Measurements from ENCODE around the gene MTERF4.
"Not testable (repeated sequence)": the region's sequence is repeated elsewhere in the genome, so short reads cannot be mapped to it uniquely, and the experiment has no call there.

Gene MTERF4

DNA sequence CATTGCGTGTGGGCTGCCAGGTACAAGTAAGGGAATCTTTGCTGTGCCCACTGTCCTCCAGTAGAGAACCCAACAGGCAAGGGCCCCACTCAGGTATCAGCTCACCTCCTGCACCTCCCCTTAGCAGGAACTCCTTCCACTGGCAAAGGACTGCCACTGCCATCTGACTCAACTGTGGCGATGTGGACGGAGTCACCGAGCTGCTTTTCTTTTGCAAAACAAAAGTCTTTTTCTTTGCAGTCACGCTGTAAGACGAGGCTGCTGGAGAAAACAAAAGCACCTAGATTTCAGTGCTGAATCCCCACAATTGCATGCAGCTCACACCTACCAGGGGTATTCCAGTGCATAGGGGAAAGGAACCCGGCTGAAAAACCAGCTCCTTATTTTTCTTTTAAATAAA is 7.9 kb downstream of the MTERF4 start:
- H3K9me3 Mint-ChIP-seq = no peaks in the 10 kb centered on the region
- peaks cover 64% of the 10 kb centered on the region for H3K4me1 Mint-ChIP-seq (ENCODE audit: low read depth)
- H3K27ac Mint-ChIP-seq = peak overlapping the region; percentile 98
- H3K36me3 Mint-ChIP-seq (ENCODE audit: low read depth) = peaks cover 96% of the 10 kb centered on the region
- H3K4me3 Mint-ChIP-seq = no peak overlapping the region
- DNase-seq = no peak
- H3K27me3 Mint-ChIP-seq = no peaks in the 10 kb centered on the region

DNA sequence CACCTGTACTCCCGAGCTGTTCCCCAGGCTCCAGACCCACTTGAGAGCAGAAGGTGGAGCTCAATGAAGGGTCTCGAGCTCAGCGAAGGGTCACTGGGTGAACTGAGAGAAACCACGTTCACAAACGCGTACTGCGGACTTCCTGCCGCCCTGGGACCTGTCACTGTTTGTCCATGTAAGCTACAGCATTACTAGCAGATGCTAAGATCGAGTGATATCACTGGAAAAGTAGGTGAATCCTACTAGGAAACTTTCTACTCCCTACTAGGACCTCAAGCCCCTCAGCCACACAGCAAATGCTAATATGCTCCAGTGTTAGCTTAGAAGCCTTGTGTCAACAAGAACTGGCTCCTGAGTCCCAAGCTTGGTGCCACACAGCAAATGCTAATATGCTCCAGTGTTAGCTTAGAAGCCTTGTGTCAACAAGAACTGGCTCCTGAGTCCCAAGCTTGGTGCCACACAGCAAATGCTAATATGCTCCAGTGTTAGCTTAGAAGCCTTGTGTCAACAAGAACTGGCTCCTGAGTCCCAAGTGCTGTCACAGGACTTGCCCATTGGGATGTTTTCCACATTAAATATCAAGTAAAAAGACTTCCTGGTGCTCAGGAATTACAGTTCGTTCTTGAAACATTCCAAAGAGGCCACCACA is 8.8 kb downstream of the MTERF4 start:
- H3K27me3 Mint-ChIP-seq, H3K4me3 Mint-ChIP-seq, DNase-seq, H3K9me3 Mint-ChIP-seq: not testable (repeated sequence)
- Mint-ChIP-seq H3K27ac (peak overlapping the region; percentile 38), H3K4me1 (ENCODE audit: low read depth) (peaks cover 55% of the 10 kb centered on the region), H3K36me3 (ENCODE audit: low read depth) (peaks cover 96% of the 10 kb centered on the region)

DNA sequence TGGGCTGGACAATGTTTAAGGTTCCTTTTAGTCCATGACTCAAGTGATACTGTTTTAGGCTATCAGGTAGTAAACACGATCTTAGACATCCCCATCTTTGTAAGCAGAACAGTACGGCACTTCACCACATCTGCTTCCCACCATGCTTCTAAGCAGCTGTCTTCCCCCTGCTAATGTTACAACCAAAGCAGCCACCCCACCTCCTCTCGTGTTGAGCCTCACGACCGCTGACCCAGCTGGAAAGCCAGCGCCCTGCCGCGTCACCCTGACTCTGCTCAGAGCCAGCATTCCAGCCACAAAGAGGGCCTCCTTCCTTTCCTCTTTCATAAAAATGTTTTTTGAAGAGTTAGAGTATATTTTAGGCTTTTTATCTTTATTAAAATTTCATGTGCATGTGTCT is 9.4 kb downstream of the MTERF4 start:
- DNase-seq = no peak
- H3K27me3 Mint-ChIP-seq = no peaks in the 10 kb centered on the region
- no peak overlapping the region for H3K4me3 Mint-ChIP-seq
- H3K4me1 Mint-ChIP-seq (ENCODE audit: low read depth) = peaks cover 51% of the 10 kb centered on the region
- no peaks in the 10 kb centered on the region for H3K9me3 Mint-ChIP-seq
- peak overlapping the region; percentile 38 for H3K27ac Mint-ChIP-seq
- peaks cover 96% of the 10 kb centered on the region for H3K36me3 Mint-ChIP-seq (ENCODE audit: low read depth)

- DNase-seq = peak; percentile 18
- peak overlapping the region; percentile 61 for H3K27ac Mint-ChIP-seq
- H3K4me1 Mint-ChIP-seq (ENCODE audit: low read depth) = peaks cover 43% of the 10 kb centered on the region
- H3K4me3 Mint-ChIP-seq = no peak overlapping the region
- no peaks in the 10 kb centered on the region for H3K9me3 Mint-ChIP-seq
- peaks cover 96% of the 10 kb centered on the region for H3K36me3 Mint-ChIP-seq (ENCODE audit: low read depth)
- no peaks in the 10 kb centered on the region for H3K27me3 Mint-ChIP-seq
Observed at GRCh38 chr2:241091734-241092445, 10.2 kb downstream of the MTERF4 start.

GRCh38 chr2:241091201-241091600 is 10.9 kb downstream of the MTERF4 start:
- H3K4me3 Mint-ChIP-seq = no peak overlapping the region
- peaks cover 96% of the 10 kb centered on the region for H3K36me3 Mint-ChIP-seq (ENCODE audit: low read depth)
- peak overlapping the region; percentile 80 for H3K27ac Mint-ChIP-seq
- peaks cover 3% of the 10 kb centered on the region for H3K9me3 Mint-ChIP-seq
- H3K4me1 Mint-ChIP-seq (ENCODE audit: low read depth) = peaks cover 36% of the 10 kb centered on the region
- DNase-seq = peak; percentile 20
- no peaks in the 10 kb centered on the region for H3K27me3 Mint-ChIP-seq

GRCh38 chr2:241088791-241089732 is 13.0 kb downstream of the MTERF4 start:
- peaks cover 95% of the 10 kb centered on the region for H3K36me3 Mint-ChIP-seq (ENCODE audit: low read depth)
- peaks cover 19% of the 10 kb centered on the region for H3K4me1 Mint-ChIP-seq (ENCODE audit: low read depth)
- no peaks in the 10 kb centered on the region for H3K27me3 Mint-ChIP-seq
- peak; percentile 14 for DNase-seq
- H3K9me3 Mint-ChIP-seq = peaks cover 7% of the 10 kb centered on the region
- H3K4me3 Mint-ChIP-seq = no peak overlapping the region
- peak overlapping the region; percentile 71 for H3K27ac Mint-ChIP-seq

GRCh38 chr2:241088376-241088775 is 13.7 kb downstream of the MTERF4 start:
- Mint-ChIP-seq H3K4me3 (no peak overlapping the region), H3K27ac (peak overlapping the region; percentile 71), H3K4me1 (ENCODE audit: low read depth) (peaks cover 15% of the 10 kb centered on the region), H3K27me3 (no peaks in the 10 kb centered on the region), H3K9me3 (peaks cover 7% of the 10 kb centered on the region), H3K36me3 (ENCODE audit: low read depth) (peaks cover 93% of the 10 kb centered on the region)
- DNase-seq = peak; percentile 13

DNA sequence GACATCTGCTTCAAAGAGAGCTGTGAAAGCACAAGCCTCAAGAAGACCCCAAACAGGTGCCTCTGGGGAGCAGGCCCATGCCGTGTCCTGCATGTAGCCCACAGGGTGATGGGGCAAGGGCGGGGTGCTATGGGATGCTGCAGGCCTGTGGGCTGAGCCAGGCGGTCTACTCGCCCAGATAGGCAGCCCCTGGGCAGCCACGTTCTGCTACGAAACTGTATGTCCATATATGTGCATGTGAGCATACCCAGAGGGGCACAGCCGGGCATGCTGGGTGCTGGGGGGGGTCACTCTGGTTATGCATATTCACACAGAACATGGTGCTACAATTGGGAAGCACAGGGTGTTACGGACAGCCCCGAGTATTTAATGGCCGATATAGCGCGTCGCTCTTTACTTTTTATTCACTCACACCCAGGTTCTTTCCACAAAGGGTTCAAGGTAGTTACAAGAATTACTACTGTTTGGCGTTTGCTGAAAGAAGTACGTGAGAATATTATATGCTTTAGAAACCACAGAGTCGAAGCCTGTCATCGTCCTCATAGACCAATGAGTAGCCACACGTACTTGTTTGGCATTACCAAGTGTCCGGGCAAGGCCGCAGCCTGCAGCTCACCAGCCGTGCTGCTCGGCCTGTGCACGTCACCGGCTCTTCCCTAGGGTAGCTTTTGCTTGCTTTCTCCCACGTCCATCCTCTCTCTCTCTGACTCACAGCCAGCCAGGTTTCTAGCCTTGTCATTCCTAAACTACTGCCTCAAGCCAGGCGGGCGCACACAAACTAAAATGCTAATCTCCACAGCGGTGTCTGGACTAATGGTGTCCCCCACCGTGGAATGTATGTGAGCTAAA is 14.4 kb downstream of the MTERF4 start:
- H3K27me3 Mint-ChIP-seq = no peaks in the 10 kb centered on the region
- H3K4me3 Mint-ChIP-seq = no peak overlapping the region
- peaks cover 14% of the 10 kb centered on the region for H3K4me1 Mint-ChIP-seq (ENCODE audit: low read depth)
- H3K27ac Mint-ChIP-seq = peak overlapping the region; percentile 7
- peaks cover 90% of the 10 kb centered on the region for H3K36me3 Mint-ChIP-seq (ENCODE audit: low read depth)
- peaks cover 7% of the 10 kb centered on the region for H3K9me3 Mint-ChIP-seq
- DNase-seq = no peak

- Mint-ChIP-seq H3K36me3 (ENCODE audit: low read depth) (peaks cover 69% of the 10 kb centered on the region), H3K27me3 (no peaks in the 10 kb centered on the region), H3K4me3 (no peak overlapping the region), H3K4me1 (ENCODE audit: low read depth) (peaks cover 7% of the 10 kb centered on the region), H3K9me3 (peaks cover 7% of the 10 kb centered on the region), H3K27ac (no peak overlapping the region)
- no peak for DNase-seq
Observed at GRCh38 chr2:241084856-241085444, 17.1 kb downstream of the MTERF4 start.

DNA sequence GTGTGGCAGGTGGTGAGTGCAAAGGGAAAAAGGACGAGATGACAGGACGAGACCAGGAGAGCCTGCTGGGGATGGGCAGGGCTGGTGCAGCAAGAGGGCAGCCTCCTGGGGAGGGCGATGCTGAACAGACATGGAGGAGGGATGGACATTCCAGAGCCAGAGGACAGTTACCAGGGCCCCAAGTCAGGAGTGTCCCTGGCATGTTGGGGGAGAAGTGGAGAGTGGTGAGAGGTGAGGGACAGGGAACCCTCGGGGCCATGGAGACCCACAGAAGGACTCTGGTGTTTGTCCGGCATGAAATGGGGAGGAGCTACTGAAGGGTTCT is 19.0 kb downstream of the MTERF4 start:
- Mint-ChIP-seq H3K4me3 (no peak overlapping the region), H3K27ac (peak overlapping the region; percentile 56), H3K9me3 (peaks cover 7% of the 10 kb centered on the region), H3K4me1 (ENCODE audit: low read depth) (peaks cover 5% of the 10 kb centered on the region), H3K27me3 (no peaks in the 10 kb centered on the region), H3K36me3 (ENCODE audit: low read depth) (peaks cover 51% of the 10 kb centered on the region)
- DNase-seq = no peak

DNA sequence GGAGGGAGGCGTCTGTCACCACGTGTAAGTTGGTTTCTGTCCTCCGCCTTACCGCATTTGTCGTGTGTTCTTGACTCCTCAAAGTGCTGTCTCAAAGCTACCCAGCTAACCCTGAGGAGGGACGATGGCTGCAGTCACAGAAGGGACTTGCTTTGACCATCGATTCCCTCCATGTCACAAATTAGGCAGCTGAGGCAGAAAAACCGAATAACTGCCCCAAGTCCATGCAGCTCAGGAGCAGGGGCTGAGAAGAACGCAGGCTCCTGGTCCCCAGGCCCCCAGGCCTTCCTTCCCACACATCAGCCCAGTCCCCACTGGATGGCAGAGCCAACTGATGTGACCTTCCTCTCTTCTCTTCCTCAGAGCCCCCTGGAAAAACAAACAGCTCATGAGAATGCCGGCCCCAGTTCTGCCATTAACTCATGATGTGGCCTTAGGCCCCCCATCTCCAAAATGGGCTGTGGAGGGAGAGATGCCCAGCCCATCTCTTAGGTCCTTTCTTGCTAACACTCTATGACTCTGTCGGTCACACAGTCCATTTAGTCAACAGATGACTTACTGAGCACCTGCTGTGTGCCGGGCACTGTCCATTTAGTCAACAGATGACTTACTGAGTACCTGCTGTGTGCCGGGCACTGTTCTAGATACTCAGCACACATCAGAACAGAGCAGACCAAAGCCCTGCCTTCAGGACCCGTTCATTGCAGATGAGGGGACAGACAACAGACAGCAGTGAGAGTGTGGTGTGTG is 19.6 kb downstream of the MTERF4 start:
- Mint-ChIP-seq H3K9me3 (peaks cover 7% of the 10 kb centered on the region), H3K36me3 (ENCODE audit: low read depth) (peaks cover 47% of the 10 kb centered on the region), H3K27me3 (no peaks in the 10 kb centered on the region), H3K27ac (peak overlapping the region; percentile 56), H3K4me3 (no peak overlapping the region), H3K4me1 (ENCODE audit: low read depth) (peaks cover 6% of the 10 kb centered on the region)
- no peak for DNase-seq

DNA sequence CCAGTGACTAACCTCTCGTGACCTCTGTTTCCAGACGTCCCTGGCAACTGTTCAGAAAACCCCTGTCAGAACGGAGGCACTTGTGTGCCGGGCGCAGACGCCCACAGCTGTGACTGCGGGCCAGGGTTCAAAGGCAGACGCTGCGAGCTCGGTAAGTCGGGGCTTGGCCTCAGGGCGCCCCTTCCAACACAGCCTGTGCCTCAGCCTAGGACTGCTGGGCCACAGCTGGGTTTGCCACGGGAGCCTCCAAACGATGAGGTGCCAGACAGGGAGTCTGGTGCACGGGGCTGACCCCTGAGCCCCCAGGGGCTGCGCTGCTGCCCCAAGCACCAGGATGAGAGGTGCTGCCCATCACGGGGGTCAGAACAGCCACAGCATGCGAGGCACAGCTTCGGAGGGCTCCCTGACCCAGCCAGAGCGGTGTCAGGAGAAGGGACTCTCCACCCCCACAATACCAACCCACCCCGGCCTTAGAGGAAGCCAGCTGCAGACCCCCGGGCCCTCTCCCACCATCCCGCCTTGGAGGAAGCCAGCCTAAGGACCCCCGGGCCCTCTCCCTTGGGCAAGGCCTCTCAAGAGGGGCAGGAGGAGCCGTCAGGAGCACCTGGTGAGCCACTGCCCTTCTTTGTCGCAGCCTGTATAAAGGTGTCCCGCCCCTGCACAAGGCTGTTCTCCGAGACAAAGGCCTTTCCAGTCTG is 20.3 kb downstream of the MTERF4 start:
- H3K36me3 Mint-ChIP-seq (ENCODE audit: low read depth) = peaks cover 43% of the 10 kb centered on the region
- H3K4me3 Mint-ChIP-seq = no peak overlapping the region
- no peak for DNase-seq
- H3K9me3 Mint-ChIP-seq = peaks cover 7% of the 10 kb centered on the region
- peaks cover 8% of the 10 kb centered on the region for H3K4me1 Mint-ChIP-seq (ENCODE audit: low read depth)
- peak overlapping the region; percentile 56 for H3K27ac Mint-ChIP-seq
- no peaks in the 10 kb centered on the region for H3K27me3 Mint-ChIP-seq

DNA sequence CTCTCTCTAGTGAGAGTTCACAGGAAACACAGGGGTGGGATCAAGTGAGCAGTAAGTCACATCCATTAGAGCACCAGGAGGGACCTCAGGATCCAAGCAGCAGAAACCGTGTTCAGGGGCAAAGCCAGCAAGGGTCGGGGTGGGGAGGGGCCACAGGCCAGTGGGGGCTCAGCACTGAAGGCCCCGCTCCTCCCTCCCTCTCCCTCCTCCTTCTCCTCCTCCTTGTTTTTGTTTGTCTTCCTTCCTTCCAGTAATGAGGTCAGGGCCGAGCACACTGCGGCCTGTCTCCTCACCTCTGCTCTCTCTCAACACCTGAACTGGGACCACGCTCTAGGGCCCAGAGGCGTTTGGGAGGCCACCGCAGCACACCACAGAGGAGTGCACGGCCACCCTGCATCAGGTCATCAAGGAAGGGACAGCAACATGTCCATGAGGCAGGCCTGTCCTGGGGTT is 20.9 kb downstream of the MTERF4 start:
- Mint-ChIP-seq H3K36me3 (ENCODE audit: low read depth) (peaks cover 37% of the 10 kb centered on the region), H3K4me1 (ENCODE audit: low read depth) (peaks cover 8% of the 10 kb centered on the region), H3K27ac (no peak overlapping the region), H3K9me3 (peaks cover 4% of the 10 kb centered on the region), H3K4me3 (no peak overlapping the region), H3K27me3 (no peaks in the 10 kb centered on the region)
- DNase-seq = no peak
